Psoas muscle (tissue), 8 donors: ENCODE data around the gene HEXIM1. TPM values are rescaled to one million over a fixed set of nuclear protein-coding genes. Genes with fewer than 3 reads are reported as not detected.
A peak's percentile ranks its signal among the peaks of the same experiment; 100 is the strongest.

Experiments
- ATAC-seq, 4 donors: fragments of 200-7000 bp; cut with Tn5 transposase; one replicate each; pipeline ENCODE4 v1.9.1; 2020; ENCODE audit warnings: moderate library complexity in 3 of 4, mild to moderate bottlenecking in 2 of 4
- DNase-seq, 2 donors: peaks; one replicate each; pipeline ENCODE4 v3.0.0-alpha.2; 2020
- H3K27ac ChIP-seq: fragments of 200-600 bp; one replicate; pipeline ENCODE4 v1.8.0; 2022
- H3K27me3 ChIP-seq, 3 donors: fragments of 200-600 bp in 1 of 3; one replicate each; pipeline versions ENCODE4 v1.6.1 to v1.8.0; 2013 to 2022; ENCODE audit warnings: low read length in 2 of 3, mild to moderate bottlenecking in 2 of 3, moderate library complexity in 1 of 3; ENCODE audit not compliant: insufficient read depth in 3 of 3
- H3K36me3 ChIP-seq, 2 donors: fragments of 200-600 bp in 1 of 2; one replicate each; pipeline versions ENCODE4 v1.6.1 to v1.8.0; 2013 to 2022; ENCODE audit warnings: low read depth in 1 of 2, mild to moderate bottlenecking in 1 of 2, moderate library complexity in 1 of 2; ENCODE audit not compliant: insufficient read depth in 1 of 2
- H3K4me1 ChIP-seq: fragments of 200-600 bp; one replicate; pipeline ENCODE4 v1.8.0; 2022
- H3K4me3 ChIP-seq: fragments of 200-600 bp; one replicate; pipeline ENCODE4 v1.8.0; 2022; ENCODE audit warnings: mild to moderate bottlenecking
- H3K9me3 ChIP-seq: fragments of 200-600 bp; one replicate; pipeline ENCODE4 v1.8.0; 2022
- CTCF ChIP-seq: fragments of 200-600 bp; IDR thresholded peaks from one replicate; pipeline ENCODE4 v1.8.0; 2022; ENCODE audit warnings: antibody characterized with exemption
- WGBS, 3 donors: extraction: QIAGEN DNeasy Blood & Tissue Kit; methylation state at CpG; one replicate each; pipeline versions ENCODE4 v1.1.6 to v1.1.7; 2013; 5-methylcytosine and 5-hydroxymethylcytosine counted together
- intact Hi-C, 2 donors: fragments of 100-400 bp; cut with DNase I; formaldehyde crosslinking; loops; one replicate each; pipeline versions ENCODE4 v1.11.0 to v1.14.2; 2022
- polyA plus RNA-seq, 3 donors: library from polyadenylated mRNA; stranded (reverse); fragments of 200-250 nt; gene quantifications; one replicate each; pipeline ENCODE4 v1.2.3, GENCODE V29; 2013
- total RNA-seq, 4 donors: library from RNA; stranded (reverse); fragmentation: NEBNext Ultra II Directional in 2 of 4; extraction: Animal tissue kit (Norgen Biotek cat#: 25700) in 2 of 4; gene quantifications; one replicate each; pipeline versions ENCODE4 v1.2.1 to v1.2.4, GENCODE V29; 2021 to 2023
- donor health status: healthy with polysubstance abuse.
- donor health status: DM: no; HTN: no; CAD: no; lungs with moderate emphysema.
- donor health status: Bipolar disorder and iron deficiency.
- donor health status: healthy.
- donor health status: DM: yes; HTN: yes; CAD: no.
- donor health status: DM: no; HTN: no; CAD: no.
- donor health status: DM: no; HTN: no; CAD: no.
- donor health status: DM: yes; HTN: yes; CAD: no.

HEXIM1 gene
- total and polyA plus RNA-seq, 7 donors = 9.5 to 127 (median 29.2) TPM

- Histone ChIP-seq H3K4me1 (peaks cover 25% of the 10 kb centered on the region), H3K27me3 (no peaks in the 10 kb centered on the region), H3K9me3 (no peaks in the 10 kb centered on the region), H3K36me3 (no peaks in the 10 kb centered on the region), H3K27ac (no peak overlapping the region), H3K4me3 (no peak overlapping the region)
- intact Hi-C loops = no loop called here
- ATAC-seq (no peak), DNase-seq (no peak)
- TF ChIP-seq CTCF = no peak
- 68 to 83% (median 81%) methylated on average over 3 of the region's 3 CpGs for WGBS, 3 donors
Observed at GRCh38 chr17:45175759-45176115, 27.5 kb downstream of the HEXIM1 start.

GRCh38 chr17:45177563-45177962 lies 29.3 kb downstream of the HEXIM1 start:
- intact Hi-C loops = no loop called here
- ATAC-seq (no peak), DNase-seq (no peak)
- Histone ChIP-seq H3K27me3 (no peaks in the 10 kb centered on the region), H3K4me3 (no peak overlapping the region), H3K9me3 (no peaks in the 10 kb centered on the region), H3K27ac (no peak overlapping the region), H3K4me1 (peaks cover 12% of the 10 kb centered on the region), H3K36me3 (no peaks in the 10 kb centered on the region)
- 65 to 69% (median 65%) methylated on average over 7 of the region's 7 CpGs for WGBS, 3 donors
- TF ChIP-seq CTCF = no peak

- intact Hi-C loops = no loop called here
- TF ChIP-seq CTCF = no peak
- 83 to 88% (median 84%) methylated on average over 5 of the region's 5 CpGs for WGBS, 3 donors
- Histone ChIP-seq H3K4me3 (no peak overlapping the region), H3K9me3 (no peaks in the 10 kb centered on the region), H3K36me3 (no peaks in the 10 kb centered on the region), H3K27ac (no peak overlapping the region), H3K27me3 (no peaks in the 10 kb centered on the region), H3K4me1 (no peaks in the 10 kb centered on the region)
- ATAC-seq (peak in 1 of 4 donors; percentile 46), DNase-seq (no peak)
Observed at GRCh38 chr17:45184144-45184543, 35.9 kb downstream of the HEXIM1 start.

GRCh38 chr17:45186801-45187354 lies 38.6 kb downstream of the HEXIM1 start:
- H3K9me3 ChIP-seq = no peaks in the 10 kb centered on the region
- H3K27ac ChIP-seq = no peak overlapping the region
- H3K27me3 ChIP-seq = no peaks in the 10 kb centered on the region
- DNase-seq (peak in 1 of 2 donors; percentile 11), ATAC-seq (no peak)
- TF ChIP-seq CTCF = no peak
- no peaks in the 10 kb centered on the region for H3K4me1 ChIP-seq
- no peaks in the 10 kb centered on the region for H3K36me3 ChIP-seq
- intact Hi-C loops = no loop called here
- H3K4me3 ChIP-seq = no peak overlapping the region
- WGBS, 3 donors = 71 to 77% (median 74%) methylated on average over 7 of the region's 7 CpGs

- no peak overlapping the region for H3K4me3 ChIP-seq
- no peak for ATAC-seq
- WGBS, 3 donors = 83 to 84% (median 84%) methylated on average over 2 of the region's 2 CpGs
- H3K4me1 ChIP-seq = no peaks in the 10 kb centered on the region
- no peak for TF ChIP-seq CTCF
- H3K27ac ChIP-seq = no peak overlapping the region
- no peaks in the 10 kb centered on the region for H3K36me3 ChIP-seq
- H3K9me3 ChIP-seq = no peaks in the 10 kb centered on the region
- H3K27me3 ChIP-seq = no peaks in the 10 kb centered on the region
- DNase-seq = no peak
- intact Hi-C loops = no loop called here
Observed at GRCh38 chr17:45189009-45189408, 40.7 kb downstream of the HEXIM1 start.
